Ovary (tissue), 3 donors: ENCODE data around the gene MYBPC2.

Experiments used
- CTCF ChIP-seq, 3 donors: fragments of 450-650 bp in 2 of 3; fragments of 200-600 bp in 1 of 3; IDR thresholded peaks; one replicate each; pipeline versions ENCODE4 v1.5.1 to v1.8.0; 2016 to 2022; ENCODE audit warnings: antibody characterized with exemption in 3 of 3, mild to moderate bottlenecking in 1 of 3
- EP300 ChIP-seq: sonication (generic); formaldehyde crosslinking; IDR thresholded peaks from one replicate; pipeline ENCODE4 v1.6.1; 2017; ENCODE audit warnings: antibody characterized with exemption
- POLR2A ChIP-seq: fragments of 450-650 bp; IDR thresholded peaks from one replicate; pipeline ENCODE4 v1.6.1; 2017; ENCODE audit warnings: antibody characterized with exemption, mild to moderate bottlenecking, moderate library complexity
- donor health status: DM: no; HTN: no; CAD: no.

- no peak for TF ChIP-seq POLR2A
- no peak for TF ChIP-seq CTCF (IDR thresholded peaks at IDR 0.05)
- no peak for TF ChIP-seq EP300
These were observed 45.4 kb upstream of the MYBPC2 start for GRCh38 chr19:50387176-50387867.
